Measurements from ENCODE around the gene SELENOM.
"Not testable (repeated sequence)": the region's sequence is repeated elsewhere in the genome, so short reads cannot be mapped to it uniquely, and the experiment has no call there.

Gene SELENOM

GRCh38 chr22:31104869-31105268, 2.5 kb downstream of the SELENOM start:
- DNase-seq: no peak

- no peak for DNase-seq
These were observed 3.3 kb downstream of the SELENOM start for GRCh38 chr22:31103899-31104694.

- no peak for DNase-seq
These were observed 4.3 kb downstream of the SELENOM start for GRCh38 chr22:31103111-31103510.

- DNase-seq: no peak
These were observed 4.8 kb downstream of the SELENOM start for GRCh38 chr22:31102441-31103081.

- no peak for DNase-seq
These were observed 6.4 kb downstream of the SELENOM start for GRCh38 chr22:31100762-31101525.

GRCh38 chr22:31099841-31100761, 7.3 kb downstream of the SELENOM start:
- DNase-seq: no peak

GRCh38 chr22:31099386-31099785, 8.0 kb downstream of the SELENOM start:
- no peak for DNase-seq

GRCh38 chr22:31098632-31099110, 8.7 kb downstream of the SELENOM start:
- no peak for DNase-seq

- no peak for DNase-seq
These were observed 9.3 kb downstream of the SELENOM start for GRCh38 chr22:31097941-31098631.

- DNase-seq: not testable (repeated sequence)
These were observed 9.8 kb downstream of the SELENOM start for GRCh38 chr22:31097539-31097938.

- no peak for DNase-seq
These were observed 10.6 kb downstream of the SELENOM start for GRCh38 chr22:31096657-31097279.

GRCh38 chr22:31095637-31096249, 11.6 kb downstream of the SELENOM start:
- no peak for DNase-seq

GRCh38 chr22:31094741-31095140, 12.6 kb downstream of the SELENOM start:
- no peak for DNase-seq

- DNase-seq: peak; percentile 44 to 75
These were observed 13.3 kb downstream of the SELENOM start for GRCh38 chr22:31094021-31094551.

- peak in 1 of 2 experiments; percentile 17 for DNase-seq
These were observed 14.1 kb downstream of the SELENOM start for GRCh38 chr22:31093086-31093850.

GRCh38 chr22:31092161-31092560, 15.2 kb downstream of the SELENOM start:
- no peak for DNase-seq

- no peak for DNase-seq
These were observed 16.0 kb downstream of the SELENOM start for GRCh38 chr22:31091106-31091975.

Measured in cerebellar nuclear complex (tissue), 1 donor.